SK-N-SH treated with all-trans-retinoic acid at 6 μM for 48 hours (cell line): ENCODE measurements around the gene NMNAT1.

ENCODE experiments used
- ARNTL ChIP-seq: fragments of 450-650 bp; formaldehyde crosslinking; IDR thresholded peaks from 2 replicates; pipeline ENCODE4 v1.5.0; 2020; ENCODE audit warnings: low read depth, mild to moderate bottlenecking, moderate library complexity, borderline replicate concordance
- BACH2 ChIP-seq: fragments of 250-450 bp; sonication (Bioruptor Pico); IDR thresholded peaks from 2 replicates; pipeline ENCODE4 v1.9.0; 2021; ENCODE audit warnings: mild to moderate bottlenecking, borderline replicate concordance
- CSDC2 ChIP-seq: fragments of 250-450 bp; sonication (Bioruptor Pico); IDR thresholded peaks from 2 replicates; pipeline ENCODE4 v1.5.0; 2020; ENCODE audit warnings: mild to moderate bottlenecking, moderate library complexity
- ISL1 ChIP-seq: fragments of 250-450 bp; sonication (Bioruptor Pico); IDR thresholded peaks from 2 replicates; pipeline ENCODE4 v2.1.2; 2022; ENCODE audit warnings: mild to moderate bottlenecking, moderate library complexity
- PATZ1 ChIP-seq: fragments of 250-450 bp; sonication (Bioruptor Pico); IDR thresholded peaks from 2 replicates; pipeline ENCODE4 v1.8.0; 2020; ENCODE audit warnings: mild to moderate bottlenecking, moderate library complexity, borderline replicate concordance
- TCF4 ChIP-seq: fragments of 250-450 bp; sonication (Bioruptor Pico); IDR thresholded peaks from 2 replicates; pipeline ENCODE4 v1.8.0; 2021; ENCODE audit warnings: mild to moderate bottlenecking, moderate library complexity, borderline replicate concordance
- TOX ChIP-seq: fragments of 250-450 bp; sonication (Bioruptor Pico); IDR thresholded peaks from 2 replicates; pipeline ENCODE4 v1.8.0; 2021; ENCODE audit warnings: mild to moderate bottlenecking, moderate library complexity, borderline replicate concordance
- ZNF70 ChIP-seq: fragments of 450-650 bp; formaldehyde crosslinking; IDR thresholded peaks from 2 replicates; pipeline ENCODE4 v1.5.0; 2020; ENCODE audit warnings: mild to moderate bottlenecking, moderate library complexity
- TF ChIP-seq, protein P1 (sequence below): fragments of 250-450 bp; sonication (Bioruptor Pico); IDR thresholded peaks from 2 replicates; pipeline ENCODE4 v1.5.0; 2020; ENCODE audit warnings: mild to moderate bottlenecking, moderate library complexity

GRCh38 chr1:9908871-9909233 is 34.4 kb upstream of the NMNAT1 start:
- TF ChIP-seq CSDC2 (no peak), ARNTL (no peak), ZNF70 (no peak), TOX (CRISPR knock-in tag) (no peak), BACH2 (CRISPR knock-in tag) (no peak), PATZ1 (CRISPR knock-in tag) (no peak), TCF4 (CRISPR knock-in tag) (no peak), ISL1 (CRISPR knock-in tag) (no peak)
- TF ChIP-seq, protein P1, sequence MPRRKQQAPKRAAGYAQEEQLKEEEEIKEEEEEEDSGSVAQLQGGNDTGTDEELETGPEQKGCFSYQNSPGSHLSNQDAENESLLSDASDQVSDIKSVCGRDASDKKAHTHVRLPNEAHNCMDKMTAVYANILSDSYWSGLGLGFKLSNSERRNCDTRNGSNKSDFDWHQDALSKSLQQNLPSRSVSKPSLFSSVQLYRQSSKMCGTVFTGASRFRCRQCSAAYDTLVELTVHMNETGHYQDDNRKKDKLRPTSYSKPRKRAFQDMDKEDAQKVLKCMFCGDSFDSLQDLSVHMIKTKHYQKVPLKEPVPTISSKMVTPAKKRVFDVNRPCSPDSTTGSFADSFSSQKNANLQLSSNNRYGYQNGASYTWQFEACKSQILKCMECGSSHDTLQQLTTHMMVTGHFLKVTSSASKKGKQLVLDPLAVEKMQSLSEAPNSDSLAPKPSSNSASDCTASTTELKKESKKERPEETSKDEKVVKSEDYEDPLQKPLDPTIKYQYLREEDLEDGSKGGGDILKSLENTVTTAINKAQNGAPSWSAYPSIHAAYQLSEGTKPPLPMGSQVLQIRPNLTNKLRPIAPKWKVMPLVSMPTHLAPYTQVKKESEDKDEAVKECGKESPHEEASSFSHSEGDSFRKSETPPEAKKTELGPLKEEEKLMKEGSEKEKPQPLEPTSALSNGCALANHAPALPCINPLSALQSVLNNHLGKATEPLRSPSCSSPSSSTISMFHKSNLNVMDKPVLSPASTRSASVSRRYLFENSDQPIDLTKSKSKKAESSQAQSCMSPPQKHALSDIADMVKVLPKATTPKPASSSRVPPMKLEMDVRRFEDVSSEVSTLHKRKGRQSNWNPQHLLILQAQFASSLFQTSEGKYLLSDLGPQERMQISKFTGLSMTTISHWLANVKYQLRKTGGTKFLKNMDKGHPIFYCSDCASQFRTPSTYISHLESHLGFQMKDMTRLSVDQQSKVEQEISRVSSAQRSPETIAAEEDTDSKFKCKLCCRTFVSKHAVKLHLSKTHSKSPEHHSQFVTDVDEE (CRISPR knock-in tag), result no peak
